ENCODE results near the gene RGS7.
"Not testable (repeated sequence)": the region's sequence is repeated elsewhere in the genome, so short reads cannot be mapped to it uniquely, and the experiment has no call there.

Gene RGS7

DNA sequence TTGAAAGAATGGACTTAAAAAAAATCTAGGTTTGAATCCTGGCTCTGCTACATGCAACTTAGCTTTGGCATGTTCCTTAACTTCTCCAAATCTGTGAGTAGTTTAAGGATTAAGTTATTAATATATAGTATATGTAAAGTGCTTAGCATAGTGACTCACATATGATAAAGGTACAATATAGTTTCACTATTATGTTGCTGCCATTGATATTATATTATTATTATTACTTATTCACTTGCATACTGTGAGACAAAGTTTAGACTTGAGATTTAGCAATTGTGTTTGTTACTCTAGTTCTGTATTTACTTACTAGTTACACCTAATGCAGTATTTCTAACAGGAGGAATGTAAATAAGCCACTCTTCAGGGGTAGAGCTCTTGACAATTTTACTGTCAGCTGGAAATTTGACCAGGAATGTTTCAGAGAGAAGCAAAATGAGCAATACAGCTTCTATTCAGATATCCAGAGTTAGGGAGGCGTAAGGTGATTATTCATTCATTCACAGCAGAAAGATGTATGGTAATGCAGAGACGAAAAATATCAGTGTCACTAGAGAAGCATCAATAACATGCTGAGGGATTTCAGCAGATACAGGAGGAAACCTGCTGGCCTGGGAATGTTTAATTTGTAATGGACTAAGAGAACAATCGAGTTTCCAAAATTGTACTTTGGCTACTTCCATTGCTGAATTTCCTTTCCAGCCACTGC, 25.5 kb downstream of the RGS7 start:
- no peak for DNase-seq (ENCODE audit: low spot score)

DNA sequence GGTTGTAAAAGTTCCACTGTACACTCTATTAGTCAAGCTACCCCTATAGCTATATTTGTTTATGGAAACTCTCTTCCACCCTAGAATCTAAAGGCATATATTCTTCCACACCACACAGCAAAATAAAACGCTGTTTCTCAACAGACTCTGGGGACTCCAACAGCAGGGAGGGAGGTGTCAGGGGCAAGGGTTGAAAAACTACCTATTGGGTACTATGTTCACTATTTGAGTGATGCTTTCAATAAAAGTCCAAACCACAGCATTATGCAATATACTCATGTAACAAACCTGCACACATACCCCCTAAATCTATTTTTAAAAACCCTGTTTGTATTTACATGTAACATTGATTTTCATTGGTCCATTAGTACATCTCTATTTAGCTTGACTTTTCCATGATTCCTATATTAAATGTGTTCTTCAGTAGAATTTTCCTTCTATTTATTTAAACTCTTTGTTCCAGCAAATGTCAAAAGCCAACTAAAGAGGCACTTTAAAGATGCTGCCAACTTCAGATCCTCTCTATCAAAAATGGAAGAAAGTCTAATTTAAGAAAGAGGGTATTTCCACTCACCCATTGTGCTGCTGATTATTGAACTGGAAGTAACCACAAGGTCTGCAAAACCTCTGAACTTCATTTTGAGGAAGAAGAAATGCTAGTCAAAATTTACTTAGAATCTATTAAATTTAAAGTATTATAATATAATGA, 26.2 kb downstream of the RGS7 start:
- DNase-seq (ENCODE audit: low spot score): no peak

DNA sequence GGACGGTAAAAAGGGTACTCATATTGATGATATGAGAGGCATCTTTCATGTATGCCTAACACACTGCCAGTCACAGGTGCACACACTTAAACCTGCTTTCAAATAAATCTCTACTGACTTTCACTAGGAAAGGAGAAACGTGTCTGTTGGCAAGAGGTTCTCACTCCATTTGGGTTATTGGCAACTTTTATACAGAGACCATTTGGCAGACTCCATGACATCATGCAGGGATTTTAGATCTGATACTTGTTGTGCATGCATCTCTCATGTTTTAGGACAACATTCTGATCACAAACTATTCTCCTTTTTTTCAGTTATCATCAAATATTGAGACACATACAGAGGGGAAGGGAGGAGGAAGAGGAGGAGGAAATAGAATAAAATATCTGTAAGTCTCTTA, 31.5 kb downstream of the RGS7 start:
- no peak for DNase-seq (ENCODE audit: low spot score)

DNA sequence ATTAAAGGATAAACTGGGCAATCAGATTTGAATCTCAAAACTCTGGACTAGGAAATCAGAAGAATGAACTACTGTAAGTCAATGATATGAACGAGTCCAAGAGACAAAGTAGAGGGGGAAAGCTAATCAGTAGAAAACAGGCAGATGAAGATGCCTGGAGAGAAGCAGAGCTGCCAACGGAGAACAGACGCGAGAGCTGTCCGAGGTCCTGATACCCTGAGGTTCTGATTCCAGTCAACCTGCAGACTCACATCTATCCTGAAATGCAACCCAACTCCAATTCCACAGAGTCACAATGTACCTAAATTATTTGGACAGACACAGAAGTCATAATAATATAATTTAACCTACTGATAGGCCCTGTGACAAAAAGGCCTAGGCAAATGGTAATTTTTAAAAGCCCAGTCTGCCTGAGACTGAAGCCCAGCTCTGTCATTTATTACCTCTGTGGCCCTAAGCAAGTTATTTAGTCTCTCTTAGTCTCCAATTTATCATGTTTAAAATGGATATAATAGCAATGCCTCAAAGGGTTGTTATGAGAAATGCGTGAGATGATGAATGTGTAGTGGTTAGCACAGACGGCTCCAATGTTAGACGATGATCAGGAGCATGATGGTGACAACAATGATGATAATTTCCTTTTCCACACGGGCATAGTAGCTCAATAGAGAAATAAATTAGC, 33.4 kb downstream of the RGS7 start:
- peak; percentile 36 for DNase-seq (ENCODE audit: low spot score)

DNA sequence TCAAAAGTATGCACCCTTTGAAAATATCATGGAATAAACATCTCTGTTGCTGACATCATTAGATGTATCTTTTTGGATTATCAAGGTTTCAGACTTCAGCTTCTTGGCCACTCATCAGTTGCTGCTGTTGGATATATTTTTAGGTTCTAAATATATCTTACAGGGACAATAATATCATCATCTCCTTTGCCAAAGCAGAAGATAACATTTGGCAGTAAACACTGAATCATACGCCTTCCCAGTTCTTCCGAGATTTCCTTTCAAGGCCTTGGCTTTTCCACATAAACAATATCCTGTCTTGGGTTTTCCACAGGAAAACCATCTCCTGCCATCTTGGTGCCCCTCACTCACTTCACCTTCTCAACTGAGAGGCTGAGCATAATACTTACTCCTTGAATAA, 39.3 kb downstream of the RGS7 start:
- DNase-seq (ENCODE audit: low spot score): no peak

DNA sequence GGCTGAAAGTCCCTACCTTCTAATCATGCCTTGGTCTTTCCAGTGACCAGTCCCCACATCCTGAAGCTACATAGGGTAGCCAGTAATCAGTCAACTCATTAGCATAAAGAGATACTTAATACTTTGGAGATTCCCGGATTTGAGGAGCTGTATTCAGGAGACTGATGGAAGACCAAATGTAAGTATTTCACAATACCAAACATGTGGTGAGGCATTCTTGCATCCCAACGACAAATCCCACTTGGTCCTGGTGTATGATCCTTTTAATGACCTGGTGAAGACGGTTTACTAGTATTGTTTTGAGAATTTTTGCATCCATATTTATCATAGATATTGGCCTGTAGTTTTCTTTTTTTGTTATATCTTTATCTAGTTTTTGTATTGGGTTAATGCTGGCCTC, 40.6 kb downstream of the RGS7 start:
- DNase-seq (ENCODE audit: low spot score): no peak

DNA sequence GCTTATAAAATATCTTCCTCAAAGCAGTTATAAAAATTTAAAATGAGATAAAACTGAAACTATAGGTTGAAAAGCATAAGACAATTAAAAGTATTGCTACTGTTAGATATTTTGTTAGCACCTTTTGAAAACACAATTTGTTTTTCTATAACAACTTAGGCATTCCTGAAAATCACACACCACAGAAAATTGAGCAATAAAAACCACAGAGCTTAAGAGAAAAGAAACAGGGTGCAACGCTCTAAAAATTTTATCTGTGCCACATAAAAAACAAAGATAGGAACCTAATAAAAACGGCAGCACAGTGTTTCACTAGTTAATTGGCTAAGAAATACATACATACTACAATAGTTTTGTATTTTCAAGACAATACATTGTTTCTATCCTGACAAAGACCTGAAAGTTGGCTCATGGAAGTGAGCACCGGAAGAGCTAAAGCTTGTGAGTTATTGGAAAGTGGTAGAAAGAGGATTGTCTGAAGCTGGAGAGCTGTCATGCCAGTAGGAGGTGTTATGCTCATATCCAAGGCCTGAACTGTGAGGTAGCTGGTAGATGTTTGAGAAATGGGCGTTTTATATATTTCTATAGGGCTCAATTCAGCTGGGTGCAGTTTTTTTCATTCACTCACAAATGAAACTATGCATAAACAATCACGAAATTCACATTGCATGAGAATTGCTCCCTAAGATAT, 45.8 kb downstream of the RGS7 start:
- DNase-seq (ENCODE audit: low spot score): no peak

DNA sequence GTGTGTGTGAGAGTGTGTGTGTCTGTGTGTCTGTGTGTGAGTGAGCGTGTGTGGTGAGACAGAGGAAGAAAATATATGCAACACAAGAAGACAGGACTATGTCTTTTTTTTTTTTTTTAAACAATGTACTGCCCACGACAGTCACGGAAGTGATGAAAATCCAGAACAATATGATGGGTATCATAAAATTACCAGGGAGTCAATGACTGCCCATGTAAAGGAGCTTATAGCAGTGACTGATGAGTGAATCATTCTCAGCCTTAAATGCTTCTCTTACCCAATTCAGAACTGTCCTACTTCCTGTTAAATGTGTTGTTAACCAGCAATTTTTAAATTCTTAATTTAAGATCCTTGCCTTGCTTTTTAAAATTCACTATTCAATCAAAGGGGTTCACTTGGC, 46.6 kb downstream of the RGS7 start:
- no peak for DNase-seq (ENCODE audit: low spot score)

DNA sequence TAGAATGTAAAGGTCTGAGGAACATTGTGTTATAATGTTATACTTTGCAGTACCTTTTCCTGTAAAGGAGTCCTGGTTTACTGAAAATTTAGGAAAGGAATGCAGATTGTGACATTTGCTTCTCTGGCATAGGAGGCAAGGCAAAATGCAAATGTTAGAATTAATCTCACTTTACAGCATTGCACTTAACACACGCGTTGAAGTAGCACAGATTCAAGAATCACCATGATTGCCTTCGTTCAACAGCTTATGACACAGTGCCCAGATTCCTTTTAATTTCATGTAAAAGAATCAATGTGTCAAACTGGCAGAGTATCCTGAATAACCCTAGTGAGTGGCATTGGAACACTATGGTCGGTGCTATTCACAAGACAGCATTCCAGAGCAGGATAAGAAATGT, 47.4 kb downstream of the RGS7 start:
- no peak for DNase-seq (ENCODE audit: low spot score)

DNA sequence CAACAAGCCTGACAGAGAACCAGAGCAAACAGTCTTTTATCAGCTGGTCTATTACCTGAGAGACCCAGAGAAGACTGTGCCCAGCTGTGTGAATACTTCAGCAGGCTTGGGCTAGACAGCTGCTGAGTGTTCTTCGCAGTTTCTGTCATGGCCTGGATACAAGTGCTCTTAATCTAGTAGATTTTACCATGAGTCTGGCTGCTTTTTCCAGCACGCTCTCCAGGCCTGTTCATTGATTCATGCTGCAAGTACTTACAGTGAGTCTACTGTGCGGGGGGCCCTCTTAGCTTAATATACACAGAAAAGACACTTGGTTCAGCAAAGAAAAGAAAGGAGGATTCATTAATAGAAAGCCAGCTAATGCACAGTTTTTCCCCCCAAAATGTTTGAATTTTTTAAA, 48.5 kb downstream of the RGS7 start:
- no peak for DNase-seq (ENCODE audit: low spot score)

DNA sequence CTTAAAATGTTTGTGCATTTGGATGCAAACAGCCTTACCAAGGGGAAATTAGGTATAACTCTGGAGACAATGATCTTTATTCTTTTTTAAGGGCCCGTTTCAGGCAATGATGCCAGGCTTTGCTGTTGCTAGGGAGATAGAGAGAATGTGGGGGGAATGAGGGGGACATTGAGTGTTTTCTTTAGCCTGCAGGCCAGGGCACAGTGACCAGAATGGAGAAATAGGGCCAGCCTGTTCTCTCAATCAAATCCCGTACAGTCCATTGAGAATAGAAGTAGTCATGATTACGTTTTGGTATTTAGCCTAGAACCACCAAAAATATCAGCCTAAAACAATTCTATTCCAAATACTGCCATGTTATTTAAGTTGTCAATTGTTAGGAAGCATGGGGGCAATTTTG, 49.0 kb downstream of the RGS7 start:
- no peak for DNase-seq (ENCODE audit: low spot score)

DNA sequence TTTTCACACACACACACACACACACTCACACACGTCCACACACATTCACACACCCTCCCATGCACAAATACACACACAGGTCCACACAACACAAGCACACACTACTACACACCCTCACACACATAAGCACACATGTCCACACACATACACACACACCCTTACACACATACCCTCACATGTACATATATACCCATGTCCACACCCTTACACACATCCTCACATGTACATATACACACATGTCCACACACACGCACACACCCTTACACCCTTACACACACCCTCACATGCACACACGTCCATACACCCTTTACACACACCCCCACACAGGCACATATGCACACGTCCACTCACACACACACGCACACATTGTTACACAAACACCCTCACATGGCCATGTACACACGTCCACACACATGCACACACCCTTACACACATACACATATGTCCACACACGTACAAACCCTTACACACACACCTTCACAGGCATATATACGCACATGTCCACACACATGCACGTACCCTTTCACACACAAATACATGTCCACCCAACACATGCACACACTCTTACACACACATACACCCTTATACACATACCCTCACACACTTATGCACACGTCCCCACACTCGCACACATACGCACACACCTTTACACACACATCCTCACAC, 50.7 kb downstream of the RGS7 start:
- DNase-seq (ENCODE audit: low spot score): no peak

DNA sequence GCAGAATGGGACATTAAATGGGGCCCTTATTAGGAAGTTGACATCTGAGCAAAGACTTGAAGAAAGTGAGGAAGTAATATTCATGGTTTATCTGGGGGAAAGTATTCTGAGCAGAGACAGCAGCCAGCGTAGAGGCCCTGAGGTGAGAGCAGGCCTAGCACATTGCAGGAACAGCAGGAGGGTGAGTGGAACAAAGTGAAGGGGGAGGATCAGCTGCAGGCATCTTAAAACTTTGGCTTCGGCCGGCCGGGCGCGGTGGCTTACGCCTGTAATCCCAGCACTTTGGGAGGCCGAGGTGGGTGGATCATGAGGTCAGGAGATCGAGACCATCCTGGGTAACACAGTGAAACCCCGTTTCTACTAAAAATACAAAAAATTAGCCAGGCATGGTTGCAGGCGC, 55.0 kb downstream of the RGS7 start:
- DNase-seq (ENCODE audit: low spot score): not testable (repeated sequence)

DNA sequence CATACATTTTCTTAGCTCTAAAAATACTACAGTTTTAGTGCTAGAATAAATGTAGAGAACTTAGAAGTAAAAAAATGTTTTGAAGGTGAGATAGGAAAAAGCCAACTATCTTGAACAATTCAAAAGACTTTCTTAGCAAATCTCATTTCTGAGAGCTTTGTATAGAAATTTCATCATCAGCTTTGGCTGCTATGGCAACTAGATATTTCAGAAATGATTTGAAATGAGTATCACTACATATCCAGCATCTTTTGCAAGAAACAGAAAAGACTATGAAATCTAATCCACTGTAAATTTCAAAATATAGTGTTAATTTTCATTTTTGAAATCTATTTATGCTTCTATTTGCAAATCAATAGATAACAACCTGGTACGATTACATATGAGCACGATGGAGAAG, 57.7 kb downstream of the RGS7 start:
- no peak for DNase-seq (ENCODE audit: low spot score)

DNA sequence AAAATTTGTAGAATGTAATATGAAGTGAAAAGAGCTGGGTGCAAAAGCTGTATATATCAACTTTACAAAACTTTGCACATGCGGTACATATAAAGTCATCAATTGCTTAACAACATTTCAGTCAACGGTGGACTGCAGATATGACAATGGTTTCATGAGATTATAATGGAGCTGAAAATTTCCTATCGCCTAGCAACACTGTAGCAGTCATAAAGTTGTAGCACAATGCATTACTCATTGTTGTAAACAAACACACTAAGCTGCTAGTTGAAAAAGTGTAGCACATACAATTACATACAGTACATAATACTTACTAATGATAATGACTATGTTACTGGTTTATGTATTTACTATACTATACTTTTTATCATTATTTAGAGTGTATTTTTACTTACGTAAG, 64.0 kb downstream of the RGS7 start:
- DNase-seq (ENCODE audit: low spot score): no peak

DNA sequence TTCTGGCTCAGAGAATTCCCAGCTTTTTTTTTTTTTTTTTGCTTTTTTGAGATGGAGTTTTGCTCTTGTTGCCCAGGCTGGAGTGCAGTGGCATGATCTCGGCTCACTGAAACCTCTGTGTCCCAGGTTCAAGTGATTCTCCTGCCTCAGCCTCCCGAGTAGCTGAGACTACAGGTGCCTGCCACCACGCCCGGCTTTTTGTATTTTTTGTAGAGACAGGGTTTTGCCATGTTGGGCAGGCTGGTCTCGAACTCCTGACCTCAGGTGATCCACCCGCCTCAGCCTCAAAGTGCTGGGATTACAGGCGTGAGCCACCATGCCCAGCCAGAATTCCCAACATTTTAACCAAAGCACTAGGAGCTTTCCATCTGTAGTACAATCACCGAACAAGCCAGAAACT, 65.5 kb downstream of the RGS7 start:
- DNase-seq (ENCODE audit: low spot score): not testable (repeated sequence)

DNA sequence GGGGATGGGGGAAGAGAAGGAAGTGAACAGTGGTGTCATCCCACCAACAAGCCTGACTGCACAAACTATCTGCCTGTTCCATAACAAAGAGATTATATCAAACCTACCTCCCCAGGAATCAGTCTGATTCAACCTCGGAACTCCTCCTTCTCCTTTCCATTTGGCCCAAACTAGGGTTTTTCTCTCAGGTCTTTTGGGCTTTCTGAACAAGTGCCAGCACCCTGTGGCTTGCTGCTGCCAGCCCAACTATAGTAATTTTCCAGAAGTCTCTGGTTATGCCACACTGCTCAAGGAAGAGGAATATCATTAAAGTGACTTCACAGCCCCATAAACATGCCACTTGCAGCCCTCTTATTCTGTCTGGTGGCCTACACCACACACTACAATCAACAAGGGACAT, 70.5 kb downstream of the RGS7 start:
- no peak for DNase-seq (ENCODE audit: low spot score)

DNA sequence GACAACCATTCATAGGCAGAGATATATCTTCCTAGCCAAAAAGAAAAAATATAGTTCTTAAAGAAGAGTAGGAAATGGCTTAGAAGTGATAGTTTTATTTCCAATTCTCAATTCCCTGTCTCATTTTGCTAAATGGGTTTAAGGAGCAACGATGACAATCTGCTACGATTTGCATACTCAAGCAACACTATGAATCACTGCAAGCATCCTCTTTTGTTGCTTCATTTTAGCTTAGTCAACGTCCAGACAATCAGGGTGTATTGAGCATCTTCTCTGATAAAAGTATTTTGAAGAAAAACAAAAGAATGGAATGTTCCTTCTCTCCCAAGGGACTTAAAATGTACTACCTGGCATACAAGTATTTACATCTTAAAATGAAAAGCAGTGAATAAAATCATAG, 80.6 kb downstream of the RGS7 start:
- no peak for DNase-seq (ENCODE audit: low spot score)

DNA sequence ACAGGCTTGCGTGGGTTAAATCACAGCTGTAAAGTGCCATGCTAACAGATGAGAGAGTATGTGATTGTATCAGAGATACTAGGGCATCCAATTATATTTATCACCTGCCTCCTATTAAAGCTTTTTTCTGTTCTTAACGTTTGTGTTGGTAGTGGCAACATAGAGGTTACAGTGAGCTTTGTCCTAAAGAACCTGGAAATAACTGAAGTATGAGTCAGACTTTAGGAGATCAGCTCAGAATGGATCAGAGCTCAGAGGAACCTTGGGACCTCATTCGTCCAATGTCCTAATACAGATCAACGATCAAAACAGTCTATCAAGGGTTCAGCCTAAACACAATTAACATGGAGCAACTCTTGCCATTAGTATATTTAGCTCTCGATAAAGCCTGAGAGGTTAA, 81.0 kb downstream of the RGS7 start:
- DNase-seq (ENCODE audit: low spot score): no peak

DNA sequence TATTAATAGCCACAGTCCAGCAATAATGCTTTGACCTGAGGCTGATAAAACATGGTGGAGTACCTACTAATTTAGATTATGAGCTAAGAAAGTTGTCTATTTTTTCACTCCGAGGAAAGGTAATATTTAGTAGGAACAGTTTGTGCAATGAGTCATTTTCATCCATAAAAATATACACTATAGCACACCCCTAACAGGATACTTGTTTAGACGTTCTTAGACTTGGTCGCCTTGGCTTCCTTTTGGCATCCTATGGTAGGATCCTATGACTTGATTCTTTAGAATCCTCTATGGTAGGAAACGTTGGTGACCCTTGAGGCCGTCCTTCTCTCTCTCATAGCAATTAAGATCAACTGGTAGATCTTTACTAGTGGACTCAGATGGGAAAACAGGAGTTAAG, 81.8 kb downstream of the RGS7 start:
- no peak for DNase-seq (ENCODE audit: low spot score)

DNA sequence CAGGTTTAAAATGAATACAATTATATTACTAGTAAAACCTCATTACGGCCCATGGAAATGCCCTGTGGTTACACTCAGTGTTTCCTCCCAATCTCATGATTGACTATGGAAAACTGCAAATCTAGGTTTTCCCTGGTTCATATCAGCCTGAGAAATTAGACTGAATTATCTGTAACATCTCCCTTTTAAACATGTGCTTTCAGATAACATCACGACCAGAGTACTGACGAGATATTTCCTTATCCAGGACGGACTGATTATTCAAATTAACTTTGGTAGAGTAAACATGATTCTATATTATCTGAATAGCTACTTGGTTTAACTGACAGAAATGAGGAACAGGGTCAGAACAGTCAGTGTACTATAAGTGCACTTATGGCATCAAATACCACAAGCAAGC, 82.3 kb downstream of the RGS7 start:
- DNase-seq (ENCODE audit: low spot score): no peak

DNA sequence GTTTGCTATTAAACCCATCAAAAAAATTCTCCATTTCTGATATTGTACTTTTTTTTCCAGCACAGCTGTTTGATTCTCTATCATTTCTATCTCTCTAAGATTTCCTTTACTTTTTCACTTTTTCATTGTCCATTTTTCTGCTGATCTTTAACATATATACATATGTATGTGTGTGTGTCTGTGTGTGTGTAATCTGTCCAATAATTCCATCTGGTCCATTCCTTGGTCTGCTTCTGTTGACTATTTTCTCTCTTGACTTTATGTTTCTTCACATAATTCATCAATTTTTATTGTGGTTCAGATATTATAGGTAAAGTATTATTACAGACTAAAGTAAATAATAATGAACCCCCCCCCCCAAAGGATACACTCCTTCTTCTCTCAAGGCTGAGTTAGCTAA, 84.2 kb downstream of the RGS7 start:
- DNase-seq (ENCODE audit: low spot score): no peak
